HEK293 (cell line): Measurements from ENCODE around the gene PAQR5.

ENCODE experiments used
- CTCF ChIA-PET: fragments of 350-600 bp; formaldehyde crosslinking; extraction: SDS; loops from one replicate; lab custom pipeline; 2021; ENCODE audit warnings: antibody characterized with exemption; lab: Yijun Ruan, JAX
- POLR2A ChIA-PET: fragments of 300-600 bp; formaldehyde crosslinking; extraction: SDS; loops from one replicate; lab custom pipeline; 2020; ENCODE audit warnings: antibody characterized with exemption, inconsistent platforms; lab: Yijun Ruan, JAX
- H3K27ac ChIP-seq: fragments of 200-500 bp; sonication (Bioruptor generic); 2 replicates; pipeline ENCODE4 v1.5.1; 2014; ENCODE audit warnings: low read depth, low read length, control low read depth, inconsistent platforms; ENCODE audit errors: extremely low read depth
- H3K36me3 ChIP-seq, 2 experiments: fragments of 200-500 bp in 1 of 2; sonication (Bioruptor generic) in 1 of 2; 1 replicate in 1 of 2; 2 replicates in 1 of 2; pipeline ENCODE4 v1.5.1; 2014 to 2017; ENCODE audit warnings: inconsistent platforms in 2 of 2, low read length in 2 of 2; ENCODE audit not compliant: control insufficient read depth in 2 of 2, insufficient read depth in 1 of 2
- H3K4me1 ChIP-seq: fragments of 200-500 bp; sonication (Bioruptor generic); 2 replicates; pipeline ENCODE4 v1.5.1; 2014; ENCODE audit warnings: mild to moderate bottlenecking, low read length, inconsistent platforms; ENCODE audit not compliant: control insufficient read depth, insufficient read depth
- H3K4me3 ChIP-seq: 2 replicates; pipeline ENCODE4 v1.5.1; 2011; ENCODE audit warnings: low read depth, mild to moderate bottlenecking, control low read depth, low read length, moderate library complexity
- H3K9me3 ChIP-seq: fragments of 200-500 bp; sonication (Bioruptor generic); 2 replicates; pipeline ENCODE4 v1.5.1; 2014; ENCODE audit warnings: low read depth, low read length, inconsistent platforms; ENCODE audit not compliant: control insufficient read depth, insufficient read depth
- GLIS1 ChIP-seq: fragments of 450-650 bp; formaldehyde crosslinking; IDR thresholded peaks from 2 replicates; pipeline ENCODE4 v1.5.1; 2016; ENCODE audit warnings: missing biosample characterization, missing genetic modification characterization
- HOXD13 ChIP-seq: sonication (generic); formaldehyde crosslinking; IDR thresholded peaks from 2 replicates; pipeline ENCODE4 v1.8.0; 2022; ENCODE audit warnings: missing genetic modification reagents, borderline replicate concordance
- KLF16 ChIP-seq: fragments of 450-650 bp; formaldehyde crosslinking; IDR thresholded peaks from 2 replicates; pipeline ENCODE4 v1.5.1; 2017; ENCODE audit warnings: missing biosample characterization, missing genetic modification characterization
- KLF7 ChIP-seq: fragments of 450-650 bp; formaldehyde crosslinking; IDR thresholded peaks from 2 replicates; pipeline ENCODE4 v1.5.1; 2016; ENCODE audit warnings: missing biosample characterization, missing genetic modification characterization, borderline replicate concordance
- REPIN1 ChIP-seq: fragments of 450-650 bp; formaldehyde crosslinking; IDR thresholded peaks from 2 replicates; pipeline ENCODE4 v1.5.1; 2017; ENCODE audit warnings: missing biosample characterization, missing genetic modification characterization, low read depth
- SP3 ChIP-seq: fragments of 450-650 bp; formaldehyde crosslinking; IDR thresholded peaks from 2 replicates; pipeline ENCODE4 v1.5.1; 2016; ENCODE audit warnings: missing biosample characterization, missing genetic modification characterization
- ZFP3 ChIP-seq: fragments of 450-650 bp; formaldehyde crosslinking; IDR thresholded peaks from 2 replicates; pipeline ENCODE4 v1.5.1; 2016; ENCODE audit warnings: low read depth, missing biosample characterization, missing genetic modification characterization
- ZIC2 ChIP-seq: fragments of 450-650 bp; formaldehyde crosslinking; IDR thresholded peaks from 2 replicates; pipeline ENCODE4 v1.5.1; 2016; ENCODE audit warnings: missing biosample characterization, missing genetic modification characterization
- ZNF175 ChIP-seq: fragments of 450-650 bp; formaldehyde crosslinking; IDR thresholded peaks from 2 replicates; pipeline ENCODE4 v1.5.1; 2016; ENCODE audit warnings: missing biosample characterization, missing genetic modification characterization
- ZNF202 ChIP-seq: fragments of 450-650 bp; formaldehyde crosslinking; IDR thresholded peaks from 2 replicates; pipeline ENCODE4 v1.5.1; 2016; ENCODE audit warnings: missing biosample characterization, missing genetic modification characterization, borderline replicate concordance
- ZNF292 ChIP-seq: fragments of 450-650 bp; formaldehyde crosslinking; IDR thresholded peaks from 2 replicates; pipeline ENCODE4 v1.5.1; 2016; ENCODE audit warnings: low read depth, missing biosample characterization, missing genetic modification characterization, borderline replicate concordance
- ZNF416 ChIP-seq: fragments of 450-650 bp; formaldehyde crosslinking; IDR thresholded peaks from 2 replicates; pipeline ENCODE4 v1.5.1; 2016; ENCODE audit warnings: missing biosample characterization, missing genetic modification characterization
- ZNF600 ChIP-seq: fragments of 450-650 bp; formaldehyde crosslinking; IDR thresholded peaks from 2 replicates; pipeline ENCODE4 v1.5.1; 2016; ENCODE audit warnings: missing biosample characterization, missing genetic modification characterization
- ZNF621 ChIP-seq: fragments of 450-650 bp; formaldehyde crosslinking; IDR thresholded peaks from 2 replicates; pipeline ENCODE4 v1.5.1; 2017; ENCODE audit warnings: missing biosample characterization, missing genetic modification characterization
- ZNF677 ChIP-seq: fragments of 450-650 bp; IDR thresholded peaks from 2 replicates; pipeline ENCODE4 v1.5.0; 2018; ENCODE audit warnings: missing biosample characterization, mild to moderate bottlenecking, missing genetic modification characterization, moderate library complexity
- ZNF776 ChIP-seq: fragments of 450-650 bp; formaldehyde crosslinking; IDR thresholded peaks from 2 replicates; pipeline ENCODE4 v1.5.0; 2017; ENCODE audit warnings: missing biosample characterization, missing genetic modification characterization, borderline replicate concordance
- TF ChIP-seq, protein P1 (sequence below): fragments of 450-650 bp; formaldehyde crosslinking; IDR thresholded peaks from 2 replicates; pipeline ENCODE4 v1.5.1; 2016; ENCODE audit warnings: missing biosample characterization, missing genetic modification characterization
- TF ChIP-seq, protein P2 (sequence below): fragments of 450-650 bp; formaldehyde crosslinking; IDR thresholded peaks from 2 replicates; pipeline ENCODE4 v1.5.1; 2016; ENCODE audit warnings: missing biosample characterization, missing genetic modification characterization
- TF ChIP-seq, protein P3 (sequence below): fragments of 450-650 bp; formaldehyde crosslinking; IDR thresholded peaks from 2 replicates; pipeline ENCODE4 v1.5.1; 2017; ENCODE audit warnings: missing biosample characterization, missing genetic modification characterization
- TF ChIP-seq, protein P4 (sequence below): fragments of 450-650 bp; formaldehyde crosslinking; IDR thresholded peaks from 2 replicates; pipeline ENCODE4 v1.5.1; 2017; ENCODE audit warnings: missing biosample characterization, missing genetic modification characterization

The PAQR5 gene

DNA sequence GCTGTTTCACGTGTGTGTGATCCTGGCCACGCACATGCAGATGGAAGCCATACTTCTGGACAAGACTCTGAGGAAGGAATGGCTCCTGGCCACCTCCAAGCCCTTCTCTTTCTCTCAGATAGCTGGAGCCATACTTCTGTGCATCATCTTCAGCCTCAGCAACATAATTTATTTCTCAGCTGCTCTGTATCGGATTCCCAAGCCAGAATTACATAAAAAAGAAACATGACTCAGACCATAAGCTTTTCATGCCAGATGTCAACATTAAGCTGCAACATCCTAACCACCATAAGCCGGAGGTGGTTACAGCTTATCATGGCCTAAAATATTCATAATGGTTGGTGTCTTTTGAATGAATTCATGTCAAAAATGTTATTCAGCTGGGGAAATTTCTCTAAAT, 104.9 kb downstream of the PAQR5 start:
- ChIA-PET POLR2A (interaction anchor here (3.7 kb wide), 1 partner anchor 10 kb away, joined by 11 read pairs; the partner anchor contains the start of gene KIF23), CTCF (interaction anchor here (0.7 to 3.9 kb wide), 5 partner anchors 9 to 372 kb away, joined by 3 to 31 read pairs (median 5); no protein-coding TSS in a partner anchor)
- no peaks in the 10 kb centered on the region for H3K36me3 ChIP-seq
- H3K4me1 ChIP-seq, result no peaks in the 10 kb centered on the region
- H3K27ac ChIP-seq, result no peak overlapping the region
- TF ChIP-seq GLIS1 (tag by site-specific recombination) (no peak), REPIN1 (tag by site-specific recombination) (no peak)
- H3K4me3 ChIP-seq, result no peak overlapping the region
- no peaks in the 10 kb centered on the region for H3K9me3 ChIP-seq

DNA sequence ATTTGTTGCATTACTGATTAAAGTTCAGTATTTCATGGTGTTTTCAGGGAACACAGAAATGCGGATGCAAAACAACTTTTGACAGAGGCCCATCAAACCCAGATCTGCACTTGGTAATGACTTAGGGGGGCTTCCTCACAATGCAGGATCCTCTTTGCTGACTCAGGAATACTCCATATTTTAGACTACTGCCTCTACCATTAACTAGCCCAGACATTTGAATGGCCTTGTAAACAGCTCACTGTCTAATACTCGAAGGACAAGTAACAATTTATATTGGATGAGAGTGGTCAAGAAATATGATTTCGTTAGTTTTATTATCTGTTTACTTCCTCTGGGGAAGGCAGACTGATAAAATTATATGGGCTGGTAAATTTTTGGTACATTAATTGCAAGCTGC, 106.4 kb downstream of the PAQR5 start:
- Histone ChIP-seq H3K4me3 (no peak overlapping the region), H3K4me1 (no peaks in the 10 kb centered on the region), H3K27ac (no peak overlapping the region), H3K36me3 (no peaks in the 10 kb centered on the region), H3K9me3 (no peaks in the 10 kb centered on the region)
- ChIA-PET CTCF (interaction anchor here (0.9 to 3.9 kb wide), 3 partner anchors 11 to 102 kb away, joined by 3 to 31 read pairs (median 5); no protein-coding TSS in a partner anchor), POLR2A (interaction anchor here (3.7 kb wide), 1 partner anchor 9 kb away, joined by 11 read pairs; the partner anchor contains the start of gene KIF23)
- TF ChIP-seq ZIC2 (tag by site-specific recombination) (no peak), KLF16 (tag by site-specific recombination) (no peak), ZNF677 (tag by site-specific recombination) (no peak), HOXD13 (CRISPR knock-in tag) (no peak), ZNF202 (tag by site-specific recombination) (no peak), ZNF416 (tag by site-specific recombination) (no peak), ZNF175 (no peak), REPIN1 (tag by site-specific recombination) (no peak), SP3 (tag by site-specific recombination) (no peak), ZNF600 (tag by site-specific recombination) (no peak), ZNF292 (tag by site-specific recombination) (no peak), KLF7 (no peak), ZNF776 (tag by site-specific recombination) (no peak), ZFP3 (no peak), ZNF621 (tag by site-specific recombination) (no peak)
- TF ChIP-seq, protein P1, sequence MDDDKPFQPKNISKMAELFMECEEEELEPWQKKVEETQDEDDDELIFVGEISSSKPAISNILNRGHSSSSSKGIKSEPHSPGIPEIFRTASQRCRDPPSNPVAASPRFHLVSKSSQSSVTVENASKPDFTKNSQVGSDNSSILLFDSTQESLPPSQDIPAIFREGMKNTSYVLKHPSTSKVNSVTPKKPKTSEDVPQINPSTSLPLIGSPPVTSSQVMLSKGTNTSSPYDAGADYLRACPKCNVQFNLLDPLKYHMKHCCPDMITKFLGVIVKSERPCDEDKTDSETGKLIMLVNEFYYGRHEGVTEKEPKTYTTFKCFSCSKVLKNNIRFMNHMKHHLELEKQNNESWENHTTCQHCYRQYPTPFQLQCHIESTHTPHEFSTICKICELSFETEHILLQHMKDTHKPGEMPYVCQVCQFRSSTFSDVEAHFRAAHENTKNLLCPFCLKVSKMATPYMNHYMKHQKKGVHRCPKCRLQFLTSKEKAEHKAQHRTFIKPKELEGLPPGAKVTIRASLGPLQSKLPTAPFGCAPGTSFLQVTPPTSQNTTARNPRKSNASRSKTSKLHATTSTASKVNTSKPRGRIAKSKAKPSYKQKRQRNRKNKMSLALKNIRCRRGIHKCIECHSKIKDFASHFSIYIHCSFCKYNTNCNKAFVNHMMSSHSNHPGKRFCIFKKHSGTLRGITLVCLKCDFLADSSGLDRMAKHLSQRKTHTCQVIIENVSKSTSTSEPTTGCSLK (tag by site-specific recombination), result no peak
- TF ChIP-seq, protein P2, sequence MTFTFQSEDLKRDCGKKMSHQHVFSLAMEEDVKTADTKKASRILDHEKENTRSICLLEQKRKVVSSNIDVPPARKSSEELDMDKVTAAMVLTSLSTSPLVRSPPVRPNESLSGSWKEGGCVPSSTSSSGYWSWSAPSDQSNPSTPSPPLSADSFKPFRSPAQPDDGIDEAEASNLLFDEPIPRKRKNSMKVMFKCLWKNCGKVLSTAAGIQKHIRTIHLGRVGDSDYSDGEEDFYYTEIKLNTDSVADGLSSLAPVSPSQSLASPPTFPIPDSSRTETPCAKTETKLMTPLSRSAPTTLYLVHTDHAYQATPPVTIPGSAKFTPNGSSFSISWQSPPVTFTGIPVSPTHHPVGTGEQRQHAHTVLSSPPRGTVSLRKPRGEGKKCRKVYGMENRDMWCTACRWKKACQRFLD (tag by site-specific recombination), result no peak
- TF ChIP-seq, protein P3, sequence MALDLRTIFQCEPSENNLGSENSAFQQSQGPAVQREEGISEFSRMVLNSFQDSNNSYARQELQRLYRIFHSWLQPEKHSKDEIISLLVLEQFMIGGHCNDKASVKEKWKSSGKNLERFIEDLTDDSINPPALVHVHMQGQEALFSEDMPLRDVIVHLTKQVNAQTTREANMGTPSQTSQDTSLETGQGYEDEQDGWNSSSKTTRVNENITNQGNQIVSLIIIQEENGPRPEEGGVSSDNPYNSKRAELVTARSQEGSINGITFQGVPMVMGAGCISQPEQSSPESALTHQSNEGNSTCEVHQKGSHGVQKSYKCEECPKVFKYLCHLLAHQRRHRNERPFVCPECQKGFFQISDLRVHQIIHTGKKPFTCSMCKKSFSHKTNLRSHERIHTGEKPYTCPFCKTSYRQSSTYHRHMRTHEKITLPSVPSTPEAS, result no peak
- TF ChIP-seq, protein P4, sequence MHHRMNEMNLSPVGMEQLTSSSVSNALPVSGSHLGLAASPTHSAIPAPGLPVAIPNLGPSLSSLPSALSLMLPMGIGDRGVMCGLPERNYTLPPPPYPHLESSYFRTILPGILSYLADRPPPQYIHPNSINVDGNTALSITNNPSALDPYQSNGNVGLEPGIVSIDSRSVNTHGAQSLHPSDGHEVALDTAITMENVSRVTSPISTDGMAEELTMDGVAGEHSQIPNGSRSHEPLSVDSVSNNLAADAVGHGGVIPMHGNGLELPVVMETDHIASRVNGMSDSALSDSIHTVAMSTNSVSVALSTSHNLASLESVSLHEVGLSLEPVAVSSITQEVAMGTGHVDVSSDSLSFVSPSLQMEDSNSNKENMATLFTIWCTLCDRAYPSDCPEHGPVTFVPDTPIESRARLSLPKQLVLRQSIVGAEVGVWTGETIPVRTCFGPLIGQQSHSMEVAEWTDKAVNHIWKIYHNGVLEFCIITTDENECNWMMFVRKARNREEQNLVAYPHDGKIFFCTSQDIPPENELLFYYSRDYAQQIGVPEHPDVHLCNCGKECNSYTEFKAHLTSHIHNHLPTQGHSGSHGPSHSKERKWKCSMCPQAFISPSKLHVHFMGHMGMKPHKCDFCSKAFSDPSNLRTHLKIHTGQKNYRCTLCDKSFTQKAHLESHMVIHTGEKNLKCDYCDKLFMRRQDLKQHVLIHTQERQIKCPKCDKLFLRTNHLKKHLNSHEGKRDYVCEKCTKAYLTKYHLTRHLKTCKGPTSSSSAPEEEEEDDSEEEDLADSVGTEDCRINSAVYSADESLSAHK (tag by site-specific recombination), result no peak
